HCT116 (cell line): ENCODE results near the gene CRYBB1. TPM values are rescaled to one million over a fixed set of nuclear protein-coding genes. Genes with fewer than 3 reads are reported as not detected.

Experiments used
- ATAC-seq: fragments of 200-7000 bp; cut with Tn5 transposase; 2 replicates; pipeline ENCODE4 v1.9.1; 2020; ENCODE audit warnings: mild to moderate bottlenecking, moderate library complexity
- BruUV-seq: library from RNA; stranded (reverse); fragments of 400-500 nt; replicated peaks from 2 replicates; lab custom pipeline; 2021; lab: Mats Ljungman, UMichigan
- CTCF ChIA-PET: fragments of 300-600 bp; sonication (Branson Sonifier 250); formaldehyde crosslinking; loops from one replicate; lab custom pipeline; 2021; ENCODE audit warnings: antibody characterized with exemption; lab: Charles Lee
- POLR2A ChIA-PET: fragments of 300-600, 350-600 bp; sonication (Branson Sonifier 250); formaldehyde crosslinking; loops from one replicate; lab custom pipeline; 2021; ENCODE audit warnings: antibody characterized with exemption; lab: Charles Lee
- RAD21 ChIA-PET, 2 experiments: fragments of 300-600 bp; sonication (Branson Sonifier 250); formaldehyde crosslinking; loops; one replicate each; lab custom pipeline; 2023; ENCODE audit warnings: low total read pairs in 2 of 2; ENCODE audit not compliant: uncharacterized antibody in 2 of 2, unreplicated experiment in 2 of 2, low non-redundant PET in 1 of 2; lab: Charles Lee
- DNase-seq: peaks from one replicate; pipeline ENCODE4 v3.0.0-alpha.2; 2010; ENCODE audit warnings: low read depth, low spot score
- H2AFZ ChIP-seq: fragments of 200-600 bp; shearing (Covaris generic), sonication (generic); 2 replicates; pipeline ENCODE4 v1.6.1; 2017; ENCODE audit warnings: low read depth, mixed run types, mixed read lengths, antibody characterized with exemption, low read length; ENCODE audit not compliant: poor library complexity, severe bottlenecking
- H3K27ac ChIP-seq: 2 replicates; pipeline ENCODE4 v1.5.1; 2012; ENCODE audit warnings: low read depth, low read length
- H3K27me3 ChIP-seq: fragments of 200-600 bp; sonication (generic); 2 replicates; pipeline ENCODE4 v1.6.1; 2016; ENCODE audit warnings: mixed run types, low read length, mixed read lengths; ENCODE audit not compliant: insufficient read depth
- H3K36me3 ChIP-seq, 2 experiments: fragments of 200-500 bp in 1 of 2; fragments of 200-600 bp in 1 of 2; sonication (Bioruptor generic) in 1 of 2; sonication (generic) in 1 of 2; 2 replicates each; pipeline versions ENCODE4 v1.5.1 to v1.6.1; 2014 to 2016; ENCODE audit warnings: low read length in 2 of 2, inconsistent platforms in 1 of 2, mixed read lengths in 1 of 2, mixed run types in 1 of 2; ENCODE audit not compliant: insufficient read depth in 2 of 2, control insufficient read depth in 1 of 2
- H3K4me1 ChIP-seq, 2 experiments: fragments of 200-600 bp in 1 of 2; sonication (generic) in 1 of 2; 2 replicates each; pipeline versions ENCODE4 v1.5.1 to v1.6.1; 2012 to 2017; ENCODE audit warnings: low read length in 2 of 2, inconsistent platforms in 1 of 2, mild to moderate bottlenecking in 1 of 2, mixed read lengths in 1 of 2, mixed run types in 1 of 2, moderate library complexity in 1 of 2; ENCODE audit not compliant: insufficient read depth in 2 of 2, control insufficient read depth in 1 of 2
- H3K4me2 ChIP-seq: fragments of 200-600 bp; sonication (generic); 2 replicates; pipeline ENCODE4 v1.6.1; 2017; ENCODE audit warnings: mixed run types, low read length, mixed read lengths
- H3K4me3 ChIP-seq, 2 experiments: fragments of 200-600 bp in 1 of 2; sonication (generic) in 1 of 2; replicated peaks in 1 of 2; 2 replicates each; pipeline ENCODE4 v1.5.1; 2011 to 2016; ENCODE audit warnings: low read length in 2 of 2, control low read depth in 1 of 2, low read depth in 1 of 2, mild to moderate bottlenecking in 1 of 2, mixed read lengths in 1 of 2, mixed run types in 1 of 2
- H3K79me2 ChIP-seq: fragments of 200-600 bp; sonication (generic); 2 replicates; pipeline ENCODE4 v1.6.1; 2017; ENCODE audit warnings: mild to moderate bottlenecking, mixed run types, low read length, moderate library complexity, mixed read lengths; ENCODE audit not compliant: insufficient read depth
- H3K9ac ChIP-seq: fragments of 200-600 bp; sonication (generic); 2 replicates; pipeline ENCODE4 v1.6.1; 2016; ENCODE audit warnings: low read length, mixed read lengths
- H3K9me2 ChIP-seq: fragments of 200-600 bp; sonication (generic), shearing (Covaris generic); 2 replicates; pipeline ENCODE4 v1.6.1; 2017; ENCODE audit warnings: mixed run types, mild to moderate bottlenecking, moderate library complexity; ENCODE audit not compliant: insufficient read depth
- H3K9me3 ChIP-seq, 2 experiments: fragments of 200-500 bp in 1 of 2; fragments of 200-600 bp in 1 of 2; sonication (Bioruptor generic) in 1 of 2; sonication (generic) in 1 of 2; 2 replicates each; pipeline ENCODE4 v1.6.1; 2014 to 2017; ENCODE audit warnings: low read length in 2 of 2, mixed read lengths in 2 of 2, inconsistent platforms in 1 of 2, low read depth in 1 of 2, mild to moderate bottlenecking in 1 of 2, mixed run types in 1 of 2, moderate library complexity in 1 of 2; ENCODE audit not compliant: control insufficient read depth in 1 of 2, insufficient read depth in 1 of 2
- H4K20me1 ChIP-seq: fragments of 200-600 bp; sonication (generic), shearing (Covaris generic); 2 replicates; pipeline ENCODE4 v1.6.1; 2017; ENCODE audit warnings: mixed run types, mild to moderate bottlenecking, moderate library complexity; ENCODE audit not compliant: insufficient read depth
- CBX3 ChIP-seq: IDR thresholded peaks from 2 replicates; pipeline ENCODE4 v1.6.1; 2012; ENCODE audit warnings: low read depth
- EZH2 ChIP-seq: fragments of 200-600 bp; sonication (generic); IDR thresholded peaks from 2 replicates; pipeline ENCODE4 v1.6.1; 2017; ENCODE audit warnings: antibody characterized with exemption, mixed run types
- EZH2phosphoT487 ChIP-seq: fragments of 200-600 bp; IDR thresholded peaks from 2 replicates; pipeline ENCODE4 v1.6.1; 2018; ENCODE audit warnings: antibody characterized with exemption, borderline replicate concordance
- FOSL1 ChIP-seq: IDR thresholded peaks from 2 replicates; pipeline ENCODE4 v1.6.1; 2012; ENCODE audit warnings: low read depth
- POLR2AphosphoS5 ChIP-seq: IDR thresholded peaks from 2 replicates; pipeline ENCODE4 v1.6.1; 2011; ENCODE audit warnings: mild to moderate bottlenecking, low read depth, low read length, moderate library complexity
- RAD21 ChIP-seq: IDR thresholded peaks from 2 replicates; pipeline ENCODE4 v1.6.1; 2012; ENCODE audit warnings: low read depth, mild to moderate bottlenecking
- SIN3A ChIP-seq: IDR thresholded peaks from 2 replicates; pipeline ENCODE4 v1.6.1; 2012; ENCODE audit warnings: low read depth
- TCF7L2 ChIP-seq: IDR thresholded peaks from 2 replicates; pipeline ENCODE4 v1.7.0; 2011; ENCODE audit warnings: borderline replicate concordance, inconsistent platforms; ENCODE audit not compliant: insufficient read depth, insufficient read length; ENCODE audit errors: extremely low read depth
- YY1 ChIP-seq: IDR thresholded peaks from 2 replicates; pipeline ENCODE4 v1.6.1; 2011; ENCODE audit warnings: low read length, low read depth, moderate library complexity, mild to moderate bottlenecking; ENCODE audit not compliant: insufficient replicate concordance; ENCODE audit errors: extremely low read depth
- ZFX ChIP-seq: fragments of 450-650 bp; IDR thresholded peaks from 2 replicates; pipeline ENCODE4 v1.6.1; 2017
- ZNF274 ChIP-seq: fragments of 200-500 bp; sonication (Bioruptor generic); IDR thresholded peaks from 2 replicates; pipeline ENCODE4 v1.6.1; 2014; ENCODE audit warnings: mild to moderate bottlenecking, low read depth, low read length, inconsistent platforms
- intact Hi-C: fragments of 100-400 bp; cut with micrococcal nuclease; formaldehyde crosslinking; loops from 2 replicates; pipeline ENCODE4 v1.10.0; 2022
- total RNA-seq: library from RNA; stranded (reverse); gene quantifications from one replicate; pipeline ENCODE4 v1.2.1, GENCODE V29; 2021; ENCODE audit not compliant: unreplicated experiment
- TF ChIP-seq, protein P1 (sequence below): IDR thresholded peaks from 2 replicates; pipeline ENCODE4 v1.6.1; 2012
- TF ChIP-seq, protein P2 (sequence below), 3 experiments: fragments of 200-600 bp in 1 of 3; sonication (generic) in 1 of 3; IDR thresholded peaks in 2 of 3; conservative IDR thresholded peaks in 1 of 3; 2 replicates each; pipeline ENCODE4 v1.5.1; 2012 to 2017; ENCODE audit warnings: low read depth in 2 of 3, low read length in 2 of 3, antibody characterized with exemption in 1 of 3, borderline replicate concordance in 1 of 3, control low read depth in 1 of 3, mild to moderate bottlenecking in 1 of 3, mixed read lengths in 1 of 3, mixed run types in 1 of 3, moderate library complexity in 1 of 3; ENCODE audit not compliant: insufficient read depth in 1 of 3

The CRYBB1 gene
- total RNA-seq, 1 experiment from 2014 or later: not detected

DNA sequence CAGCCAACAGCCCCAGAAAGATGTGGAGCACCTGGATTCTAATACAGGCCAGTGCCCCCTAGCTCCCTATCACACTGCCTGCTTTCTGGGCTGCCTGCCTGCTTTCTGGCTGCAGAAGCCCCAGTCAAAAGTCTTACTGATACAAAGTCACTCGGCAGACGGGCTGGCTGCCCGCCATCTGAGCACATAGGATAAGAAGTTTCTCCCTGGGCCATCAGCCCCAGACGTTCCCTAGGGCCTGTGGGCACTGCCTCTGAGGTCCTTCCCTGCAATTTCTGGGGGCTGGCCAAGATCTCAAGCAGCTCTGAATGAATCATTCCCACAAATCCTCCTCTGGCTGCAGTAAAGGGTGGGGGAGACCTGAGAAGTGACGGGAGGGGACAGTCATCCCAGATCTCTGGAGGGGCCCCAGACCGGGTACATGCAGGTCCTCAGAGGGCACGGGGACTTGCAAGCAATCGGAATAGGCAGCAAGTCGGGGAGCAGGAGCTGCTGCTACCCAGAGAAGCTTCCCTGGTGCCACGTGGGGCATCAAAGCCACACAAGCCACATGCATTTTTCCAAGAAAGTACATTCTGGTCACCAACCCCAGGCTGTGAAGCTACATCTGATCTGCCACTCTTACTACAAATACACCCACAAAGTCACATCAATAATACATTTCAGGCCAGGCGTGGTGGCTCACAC, 32.6 kb downstream of the CRYBB1 start:
- no peak overlapping the region for H3K4me3 ChIP-seq
- ChIA-PET POLR2A (interaction anchor here (0.5 kb wide), 1 partner anchor 37 kb away, joined by 3 read pairs; no protein-coding TSS in a partner anchor), CTCF (no interaction called here), RAD21 (no interaction called here)
- H3K9ac ChIP-seq: no peak overlapping the region
- DNase-seq (no peak), ATAC-seq (no peak)
- H3K79me2 ChIP-seq: peaks cover 22% of the 10 kb centered on the region; the same call in 1 of the 2 replicates
- intact Hi-C loops: no loop called here
- H3K9me2 ChIP-seq: no peaks in the 10 kb centered on the region
- no peaks in the 10 kb centered on the region for H4K20me1 ChIP-seq
- H3K4me1 ChIP-seq: peaks cover 4 to 13% of the 10 kb centered on the region in 2 experiments; a peak in 3 of 4 replicates
- H3K27ac ChIP-seq: no peak overlapping the region
- H3K4me2 ChIP-seq: no peak overlapping the region
- BruUV-seq: no TSS peak
- no peaks in the 10 kb centered on the region for H3K27me3 ChIP-seq
- no peaks in the 10 kb centered on the region for H3K9me3 ChIP-seq
- TF ChIP-seq CBX3 (no peak), EZH2phosphoT487 (no peak), ZFX (no peak), POLR2AphosphoS5 (no peak), EZH2 (no peak), ZNF274 (no peak), RAD21 (no peak), YY1 (no peak), FOSL1 (no peak), TCF7L2 (no peak), SIN3A (no peak)
- TF ChIP-seq, protein P1, sequence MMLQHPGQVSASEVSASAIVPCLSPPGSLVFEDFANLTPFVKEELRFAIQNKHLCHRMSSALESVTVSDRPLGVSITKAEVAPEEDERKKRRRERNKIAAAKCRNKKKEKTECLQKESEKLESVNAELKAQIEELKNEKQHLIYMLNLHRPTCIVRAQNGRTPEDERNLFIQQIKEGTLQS: no peak
- TF ChIP-seq, protein P2, sequence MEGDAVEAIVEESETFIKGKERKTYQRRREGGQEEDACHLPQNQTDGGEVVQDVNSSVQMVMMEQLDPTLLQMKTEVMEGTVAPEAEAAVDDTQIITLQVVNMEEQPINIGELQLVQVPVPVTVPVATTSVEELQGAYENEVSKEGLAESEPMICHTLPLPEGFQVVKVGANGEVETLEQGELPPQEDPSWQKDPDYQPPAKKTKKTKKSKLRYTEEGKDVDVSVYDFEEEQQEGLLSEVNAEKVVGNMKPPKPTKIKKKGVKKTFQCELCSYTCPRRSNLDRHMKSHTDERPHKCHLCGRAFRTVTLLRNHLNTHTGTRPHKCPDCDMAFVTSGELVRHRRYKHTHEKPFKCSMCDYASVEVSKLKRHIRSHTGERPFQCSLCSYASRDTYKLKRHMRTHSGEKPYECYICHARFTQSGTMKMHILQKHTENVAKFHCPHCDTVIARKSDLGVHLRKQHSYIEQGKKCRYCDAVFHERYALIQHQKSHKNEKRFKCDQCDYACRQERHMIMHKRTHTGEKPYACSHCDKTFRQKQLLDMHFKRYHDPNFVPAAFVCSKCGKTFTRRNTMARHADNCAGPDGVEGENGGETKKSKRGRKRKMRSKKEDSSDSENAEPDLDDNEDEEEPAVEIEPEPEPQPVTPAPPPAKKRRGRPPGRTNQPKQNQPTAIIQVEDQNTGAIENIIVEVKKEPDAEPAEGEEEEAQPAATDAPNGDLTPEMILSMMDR (IDR thresholded peaks at IDR 0.05 in 2 of 3, conservative IDR thresholded peaks at IDR 0.05 in 1 of 3; ENCODE audit: borderline replicate concordance in 1 of 3, insufficient read depth in 1 of 3, low read depth in 2 of 3, low read length in 2 of 3): no peak
- no peaks in the 10 kb centered on the region for H3K36me3 ChIP-seq
- no peak overlapping the region for H2AFZ ChIP-seq
